Erythroblast (primary cell): Measurements from ENCODE around the gene ARMC9.

Experiments
- GATA1 ChIP-seq: IDR thresholded peaks from 2 replicates; pipeline ENCODE4 v1.6.1; 2011; ENCODE audit warnings: low read depth, mild to moderate bottlenecking, control low read depth, low read length, moderate library complexity
- POLR2A ChIP-seq: IDR thresholded peaks from 2 replicates; pipeline ENCODE4 v1.6.1; 2011; ENCODE audit warnings: mild to moderate bottlenecking, low read length

DNA sequence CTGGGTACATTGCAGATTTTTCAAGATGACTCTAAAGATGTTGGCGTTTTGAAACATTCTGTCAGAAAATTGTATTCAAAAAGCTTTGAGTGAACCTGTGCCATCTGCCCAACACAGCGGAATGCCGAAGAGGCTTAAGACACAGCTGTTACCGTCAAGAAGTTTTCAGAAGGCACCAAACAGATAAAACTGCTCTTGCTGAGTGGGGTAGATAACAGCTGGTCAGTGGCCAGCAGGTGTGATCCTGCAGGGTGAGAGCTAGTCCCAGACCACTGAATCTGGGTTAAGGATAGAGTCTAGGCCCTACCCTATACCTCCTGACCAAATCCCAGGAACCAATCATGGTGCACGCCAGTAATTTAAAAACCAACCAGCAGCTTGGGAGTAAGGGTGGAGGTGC is 136.6 kb downstream of the ARMC9 start:
- TF ChIP-seq POLR2A (no peak), GATA1 (no peak)
